OCI-LY7 (cell line): ENCODE data around the gene UBE3C. TPM values are rescaled to one million over a fixed set of nuclear protein-coding genes. Genes with fewer than 3 reads are reported as not detected.

Experiments
- BruUV-seq: library from RNA; stranded (reverse); fragments of 400-500 nt; replicated peaks from 2 replicates; lab custom pipeline; 2021; lab: Mats Ljungman, UMichigan
- CTCF ChIA-PET: fragments of 300-600 bp; sonication (Branson Sonifier 250); formaldehyde crosslinking; loops from one replicate; lab custom pipeline; 2022; ENCODE audit warnings: antibody characterized with exemption; ENCODE audit not compliant: unreplicated experiment; lab: Charles Lee
- POLR2A ChIA-PET: fragments of 300-600 bp; sonication (Branson Sonifier 250); formaldehyde crosslinking; loops from one replicate; lab custom pipeline; 2022; ENCODE audit warnings: antibody characterized with exemption; lab: Charles Lee
- DNase-seq: peaks from one replicate; pipeline ENCODE4 v3.0.0-alpha.2; 2015; ENCODE audit warnings: low spot score
- H2AFZ ChIP-seq: fragments of 200-600 bp; sonication (generic), shearing (Covaris generic); 2 replicates; pipeline ENCODE4 v1.6.1; 2014; ENCODE audit warnings: mild to moderate bottlenecking, antibody characterized with exemption, low read length, moderate library complexity
- H3K27ac ChIP-seq: fragments of 200-600 bp; sonication (generic); 2 replicates; pipeline ENCODE4 v1.5.1; 2014; ENCODE audit warnings: mixed run types, low read depth, mild to moderate bottlenecking, moderate library complexity, low read length, inconsistent platforms; ENCODE audit not compliant: poor library complexity, severe bottlenecking
- H3K36me3 ChIP-seq: fragments of 200-600 bp; sonication (generic); 2 replicates; pipeline ENCODE4 v1.6.1; 2014; ENCODE audit warnings: mild to moderate bottlenecking, antibody characterized with exemption, low read length, moderate library complexity, mixed read lengths; ENCODE audit not compliant: insufficient read depth
- H3K4me1 ChIP-seq: fragments of 200-600 bp; sonication (generic); 2 replicates; pipeline ENCODE4 v1.5.1; 2014; ENCODE audit warnings: mild to moderate bottlenecking, low read length; ENCODE audit not compliant: insufficient read depth, poor library complexity, severe bottlenecking
- H3K4me2 ChIP-seq: fragments of 200-600 bp; sonication (generic); 2 replicates; pipeline ENCODE4 v1.6.1; 2014; ENCODE audit warnings: mild to moderate bottlenecking, low read length
- H3K4me3 ChIP-seq: fragments of 200-600 bp; sonication (generic); 2 replicates; pipeline ENCODE4 v1.5.1; 2014; ENCODE audit warnings: mild to moderate bottlenecking, low read depth, low read length; ENCODE audit not compliant: poor library complexity, severe bottlenecking
- H3K79me2 ChIP-seq: fragments of 200-600 bp; sonication (generic); 2 replicates; pipeline ENCODE4 v1.6.1; 2016; ENCODE audit warnings: low read depth, mild to moderate bottlenecking, low read length, moderate library complexity, mixed read lengths; ENCODE audit not compliant: insufficient read depth
- H3K9me2 ChIP-seq: fragments of 200-600 bp; sonication (generic); 2 replicates; pipeline ENCODE4 v1.6.1; 2016; ENCODE audit warnings: mild to moderate bottlenecking, low read length, mixed read lengths; ENCODE audit not compliant: insufficient read depth
- H3K9me3 ChIP-seq: fragments of 200-600 bp; sonication (generic); 2 replicates; pipeline ENCODE4 v1.6.1; 2014; ENCODE audit warnings: mild to moderate bottlenecking, mixed run types, low read length, mixed read lengths
- H4K20me1 ChIP-seq: fragments of 200-600 bp; sonication (generic); 2 replicates; pipeline ENCODE4 v1.6.1; 2014; ENCODE audit warnings: mild to moderate bottlenecking, antibody characterized with exemption, low read length, moderate library complexity, mixed read lengths; ENCODE audit not compliant: insufficient read depth
- CTCF ChIP-seq: fragments of 200-600 bp; sonication (generic); conservative IDR thresholded peaks from 2 replicates; pipeline ENCODE4 v1.5.1; 2014; ENCODE audit warnings: mild to moderate bottlenecking, antibody characterized with exemption, low read length, moderate library complexity, mixed read lengths
- EZH2phosphoT487 ChIP-seq: fragments of 200-600 bp; sonication (generic); IDR thresholded peaks from 2 replicates; pipeline ENCODE4 v1.6.1; 2018; ENCODE audit warnings: low read depth, borderline replicate concordance, mild to moderate bottlenecking, mixed run types, antibody characterized with exemption, low read length, moderate library complexity, mixed read lengths
- intact Hi-C: fragments of 100-400 bp; cut with micrococcal nuclease; formaldehyde crosslinking; loops from one replicate; pipeline ENCODE4 v1.10.0; 2022; ENCODE audit not compliant: unreplicated experiment
- total RNA-seq, 2 experiments: library from RNA; depleted of rRNA in 1 of 2; stranded (reverse); fragments of >200 nt in 1 of 2; shearing (Covaris generic) in 1 of 2; gene quantifications; 2 replicates each; pipeline ENCODE4 v1.2.3, GENCODE V29; 2014 to 2022

UBE3C gene
- total RNA-seq, 2 experiments from 2014 or later = 60.4 to 66.1 TPM

- ChIA-PET POLR2A (interaction anchor here (1.1 kb wide), 1 partner anchor 173 kb away, joined by 5 read pairs; no protein-coding TSS in a partner anchor), CTCF (no interaction called here)
- Histone ChIP-seq H3K9me2 (no peaks in the 10 kb centered on the region), H3K9me3 (no peaks in the 10 kb centered on the region), H2AFZ (no peak overlapping the region), H3K79me2 (no peaks in the 10 kb centered on the region), H3K36me3 (peaks cover 84% of the 10 kb centered on the region), H3K4me3 (no peak overlapping the region), H3K27ac (no peak overlapping the region), H3K4me1 (no peaks in the 10 kb centered on the region), H3K4me2 (no peak overlapping the region), H4K20me1 (0 out of 2 replicates have a peak, but pooled peaks cover 5% of the 10 kb centered on the region)
- intact Hi-C loops = no loop called here
- no peak for TF ChIP-seq EZH2phosphoT487
- no peak for TF ChIP-seq CTCF
- DNase-seq = no peak
- BruUV-seq = no TSS peak
Measured at GRCh38 chr7:157208571-157209413, 70.1 kb downstream of the UBE3C start.

- Histone ChIP-seq H3K4me2 (no peak overlapping the region), H3K9me2 (no peaks in the 10 kb centered on the region), H3K79me2 (no peaks in the 10 kb centered on the region), H3K9me3 (no peaks in the 10 kb centered on the region), H3K36me3 (peaks cover 75% of the 10 kb centered on the region), H4K20me1 (0 out of 2 replicates have a peak, but pooled peaks cover 5% of the 10 kb centered on the region), H3K27ac (no peak overlapping the region), H3K4me3 (no peak overlapping the region), H2AFZ (no peak overlapping the region), H3K4me1 (no peaks in the 10 kb centered on the region)
- ChIA-PET POLR2A (interaction anchor here (0.6 to 1.3 kb wide), 2 partner anchors 9 to 278 kb away, joined by 3 to 5 read pairs; no protein-coding TSS in a partner anchor), CTCF (no interaction called here)
- intact Hi-C loops = no loop called here
- BruUV-seq = no TSS peak
- no peak for TF ChIP-seq EZH2phosphoT487
- no peak for TF ChIP-seq CTCF
- DNase-seq = no peak
Measured at GRCh38 chr7:157210682-157211081, 72.0 kb downstream of the UBE3C start.

GRCh38 chr7:157211690-157212089, 73.0 kb downstream of the UBE3C start:
- H3K9me2 ChIP-seq = no peaks in the 10 kb centered on the region
- TF ChIP-seq CTCF (no peak), EZH2phosphoT487 (no peak)
- CTCF ChIA-PET = no interaction called here
- H3K9me3 ChIP-seq = no peaks in the 10 kb centered on the region
- H3K4me2 ChIP-seq = no peak overlapping the region
- H3K4me3 ChIP-seq = no peak overlapping the region
- H3K79me2 ChIP-seq = no peaks in the 10 kb centered on the region
- 0 out of 2 replicates have a peak, but pooled peaks cover 5% of the 10 kb centered on the region for H4K20me1 ChIP-seq
- H2AFZ ChIP-seq = no peak overlapping the region
- H3K4me1 ChIP-seq = no peaks in the 10 kb centered on the region
- no peak overlapping the region for H3K27ac ChIP-seq
- DNase-seq = no peak
- peaks cover 80% of the 10 kb centered on the region for H3K36me3 ChIP-seq
- intact Hi-C loops = no loop called here
- no TSS peak for BruUV-seq
- POLR2A ChIA-PET = interaction anchor here (1.3 kb wide), 1 partner anchor 10 kb away, joined by 5 read pairs; no protein-coding TSS in a partner anchor
